GM15510 (cell line): Measurements from ENCODE around the gene LIN28B.

Experiments
- POLR2A ChIP-seq: IDR thresholded peaks from 3 replicates; pipeline ENCODE4 v1.6.1; 2011; ENCODE audit warnings: borderline replicate concordance; ENCODE audit not compliant: insufficient read length; ENCODE audit errors: extremely low read depth

LIN28B gene

DNA sequence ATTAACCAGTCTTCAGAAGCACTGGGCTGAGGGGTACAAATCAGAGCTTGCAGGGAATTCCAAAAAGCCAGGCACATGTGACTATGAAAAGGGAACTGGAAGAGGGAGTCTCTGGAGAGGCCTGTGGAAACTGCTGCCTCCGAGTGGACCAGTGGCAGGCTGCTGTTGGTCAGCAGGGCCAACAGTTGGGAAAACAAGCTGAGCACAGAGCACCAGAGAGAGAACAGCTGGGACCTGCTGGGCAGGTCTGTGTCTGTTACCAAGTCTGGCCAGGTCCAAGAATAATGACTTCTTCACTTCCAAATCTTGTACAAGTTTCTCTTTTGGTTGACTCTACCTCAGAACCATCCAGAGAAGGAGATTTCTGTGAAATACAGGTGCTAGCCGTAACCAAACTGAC lies 81.4 kb downstream of the LIN28B start:
- no peak for TF ChIP-seq POLR2A

DNA sequence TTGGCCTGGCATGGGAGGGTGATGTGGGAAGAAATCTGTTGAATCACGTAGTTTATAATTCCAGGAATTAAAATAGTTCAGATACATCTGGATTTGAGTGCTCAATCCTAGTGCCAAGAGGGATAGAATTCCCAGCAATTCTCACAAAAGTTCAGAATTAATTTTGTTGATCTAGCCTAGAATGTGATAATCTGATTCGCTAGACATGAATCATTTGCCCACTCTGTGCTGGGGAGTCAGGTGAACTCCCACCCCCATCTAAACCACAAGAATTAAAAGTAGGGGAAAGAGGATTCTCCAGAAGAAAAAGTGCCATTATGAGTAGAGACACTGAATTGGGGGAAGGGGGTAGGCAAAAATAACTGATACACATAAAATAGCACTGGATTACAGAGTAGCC lies 85.0 kb downstream of the LIN28B start:
- TF ChIP-seq POLR2A: no peak

DNA sequence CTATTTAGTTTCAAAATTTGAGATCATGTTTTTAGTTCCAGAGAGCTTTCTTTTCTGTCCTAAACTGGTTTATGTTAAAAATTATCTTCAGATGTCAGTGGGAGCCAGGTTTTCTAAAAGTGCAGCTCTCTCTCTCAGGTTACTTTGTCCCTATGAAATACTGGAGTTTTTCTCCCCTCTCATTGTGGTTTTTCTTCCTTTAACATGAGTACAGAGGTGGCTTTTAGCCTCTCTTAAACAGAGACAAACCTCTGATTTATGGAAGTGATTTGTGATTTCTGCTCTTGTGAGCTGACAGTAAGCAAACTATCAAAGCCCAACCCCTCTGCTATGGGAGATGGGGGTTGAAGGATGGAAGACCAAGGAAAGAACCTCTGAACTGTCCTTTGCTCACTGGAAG lies 85.7 kb downstream of the LIN28B start:
- TF ChIP-seq POLR2A: no peak

DNA sequence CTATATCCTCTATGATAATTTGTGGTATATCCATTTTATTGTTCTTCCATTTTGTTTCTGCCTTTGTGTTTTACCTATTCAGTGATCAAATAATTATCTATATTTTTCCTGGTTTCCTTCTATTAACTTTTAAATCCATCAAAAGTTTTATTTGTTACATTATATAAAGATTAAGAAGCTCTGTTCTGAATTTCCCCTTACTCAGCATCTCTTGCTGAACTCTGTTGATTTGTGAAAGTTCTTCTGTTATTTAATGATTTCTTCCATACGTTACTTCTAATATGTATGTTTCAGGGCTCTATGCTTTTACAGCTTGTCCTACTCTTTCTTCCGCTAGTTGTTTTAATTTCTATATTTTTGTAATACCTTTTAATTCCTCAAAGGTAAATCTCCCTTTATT lies 87.1 kb downstream of the LIN28B start:
- no peak for TF ChIP-seq POLR2A

DNA sequence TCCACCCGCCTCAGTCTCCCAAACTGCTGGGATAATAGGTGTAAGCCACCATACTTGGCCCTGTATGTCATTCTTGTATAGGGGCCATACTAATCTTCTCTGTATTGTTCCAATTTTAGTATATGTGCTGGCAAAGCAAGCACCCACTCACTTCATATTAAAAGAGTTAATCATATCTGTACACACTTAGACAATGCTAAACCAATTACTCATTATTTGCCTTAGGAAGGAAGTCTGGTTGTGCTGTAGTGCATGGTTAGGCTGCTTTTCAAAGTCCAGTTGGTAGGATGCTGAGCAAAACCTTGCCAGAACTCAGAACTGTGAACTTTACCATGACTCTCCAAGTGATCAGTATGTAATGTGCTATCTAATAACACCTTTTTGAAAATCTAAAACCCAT lies 88.6 kb downstream of the LIN28B start:
- TF ChIP-seq POLR2A: no peak

DNA sequence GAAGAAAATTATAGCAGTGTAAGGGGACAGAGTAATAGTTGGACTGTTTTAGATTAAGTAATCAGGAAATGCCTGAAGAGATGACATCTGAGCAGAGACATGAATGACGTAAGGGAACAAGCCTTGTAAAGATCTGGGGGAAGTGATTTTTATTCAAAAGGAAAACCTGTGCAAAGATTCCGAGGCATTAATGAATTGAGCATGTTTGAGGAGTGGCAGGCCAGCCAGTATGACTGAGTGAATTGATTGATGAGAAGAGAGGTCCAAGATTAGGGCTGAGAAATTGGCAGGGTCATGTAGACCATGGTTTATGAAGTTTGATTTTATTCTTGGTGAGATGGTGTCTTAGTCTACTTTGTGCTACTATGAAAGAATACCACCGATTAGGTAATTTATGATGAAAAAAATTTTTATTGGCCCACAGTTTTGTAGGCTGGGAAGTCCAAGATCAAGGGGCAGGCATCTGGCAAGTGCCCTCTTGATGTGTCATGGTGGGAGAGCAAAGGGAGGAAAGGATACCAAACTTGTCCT lies 95.1 kb downstream of the LIN28B start:
- TF ChIP-seq POLR2A: no peak

DNA sequence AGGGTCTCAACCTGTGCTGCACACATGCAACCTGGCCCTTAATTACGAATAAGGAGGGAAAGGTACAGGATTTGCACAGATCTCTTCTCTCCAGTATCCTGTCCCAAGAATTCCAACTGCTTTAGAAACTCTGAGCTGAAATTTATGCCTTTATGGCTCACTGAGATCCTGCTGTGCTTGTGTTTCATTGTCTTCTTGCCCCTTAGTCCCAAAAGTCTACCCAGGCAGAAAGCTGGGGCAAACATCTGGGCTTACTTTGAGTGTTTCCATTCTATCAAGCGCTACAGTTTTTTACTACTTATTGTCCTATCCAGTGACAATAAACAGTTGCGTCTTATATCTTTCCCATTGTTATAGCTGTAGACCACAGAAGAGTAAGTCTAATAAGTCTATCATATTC lies 99.7 kb downstream of the LIN28B start:
- no peak for TF ChIP-seq POLR2A

DNA sequence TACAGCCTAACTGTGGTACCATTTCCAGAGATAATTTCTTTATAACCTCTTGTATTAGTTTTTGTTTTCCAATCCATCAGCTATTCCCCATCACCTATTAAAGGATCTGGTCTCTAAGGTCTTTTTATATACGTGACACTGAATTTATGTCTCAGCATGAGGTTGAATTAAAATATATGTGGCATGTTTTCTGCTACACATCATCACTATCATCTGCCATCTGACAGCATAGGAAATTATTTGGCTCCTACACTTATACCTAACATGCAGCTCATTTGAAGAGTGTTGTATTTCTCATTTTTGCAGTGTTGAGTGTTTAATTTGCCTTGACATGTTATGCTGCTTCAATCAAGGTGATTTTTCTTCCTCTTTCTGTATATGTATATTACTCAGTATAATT lies 100.3 kb downstream of the LIN28B start:
- TF ChIP-seq POLR2A: no peak

DNA sequence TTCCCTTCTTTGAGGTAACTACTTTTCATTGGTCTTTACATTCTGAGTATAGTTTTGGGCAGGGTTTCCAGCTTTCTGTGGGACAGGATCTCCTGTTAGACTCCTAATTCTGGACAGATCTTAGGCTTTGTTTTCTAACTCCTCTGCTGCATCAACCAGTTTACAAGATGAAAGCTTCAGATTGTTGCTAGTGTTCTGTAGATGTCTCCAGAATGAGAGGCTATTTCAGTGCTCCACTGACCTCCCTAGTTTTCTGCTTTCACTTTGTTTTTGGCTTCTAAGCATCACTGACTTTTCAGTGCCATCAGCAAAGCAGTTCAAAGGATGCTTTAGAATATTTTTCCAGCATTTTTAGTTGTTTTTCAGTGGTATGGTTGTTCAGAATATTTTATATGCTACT lies 101.4 kb downstream of the LIN28B start:
- no peak for TF ChIP-seq POLR2A

DNA sequence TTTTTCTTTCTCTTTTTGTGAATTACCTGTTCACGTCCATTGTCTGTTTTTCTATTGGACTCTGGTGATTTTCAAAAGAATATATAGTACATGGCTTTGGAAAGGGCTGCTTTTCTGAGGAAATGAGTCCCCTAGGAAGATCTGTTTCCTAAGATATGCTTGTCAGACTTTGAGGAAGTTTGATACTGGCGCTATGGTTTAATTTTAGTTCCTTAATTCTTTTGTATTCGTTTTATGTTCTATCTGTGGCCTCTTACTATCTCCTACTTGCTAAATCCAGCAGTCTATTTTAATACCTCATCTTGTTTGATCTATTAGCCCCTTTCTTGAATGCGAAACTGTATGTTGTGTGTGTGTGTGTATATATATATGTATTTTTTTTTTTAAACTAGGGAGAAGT lies 101.9 kb downstream of the LIN28B start:
- no peak for TF ChIP-seq POLR2A

DNA sequence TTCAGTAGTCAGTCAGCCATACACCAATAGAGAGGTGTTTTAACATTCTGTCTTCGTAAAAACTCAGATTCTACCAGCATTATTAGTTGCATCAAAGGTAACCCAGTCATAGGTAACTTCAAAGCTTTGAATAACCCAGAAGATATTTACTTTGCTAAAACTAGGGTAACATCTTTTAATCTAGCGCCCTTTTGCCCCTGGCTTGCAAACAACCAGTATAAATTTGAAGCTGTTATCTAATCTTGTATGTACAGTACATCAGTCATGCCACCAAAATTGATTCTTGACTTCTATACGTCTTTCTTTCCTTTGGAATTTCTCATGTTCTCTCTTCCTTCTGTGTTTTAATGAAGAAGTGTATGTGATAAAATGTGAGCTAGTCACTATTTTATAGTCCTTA lies 109.3 kb downstream of the LIN28B start:
- TF ChIP-seq POLR2A: no peak

DNA sequence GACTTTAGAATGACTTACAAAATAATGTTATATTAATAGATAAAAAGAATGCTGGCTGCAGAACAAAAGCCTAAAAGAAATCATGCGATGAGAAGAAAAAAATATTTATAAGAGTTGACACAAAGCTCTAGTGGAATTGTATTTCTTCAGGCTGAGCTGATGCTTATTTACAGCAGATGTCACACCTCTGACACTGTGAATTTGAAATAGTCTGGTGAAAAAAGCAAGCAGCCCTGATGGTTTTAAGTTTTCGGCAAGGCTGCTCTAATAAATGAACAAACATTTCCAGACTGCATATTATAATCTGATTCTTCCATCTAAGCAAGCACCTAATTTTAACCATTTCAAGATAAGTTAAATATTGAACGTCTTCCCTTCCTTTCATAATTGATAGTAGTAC lies 109.9 kb downstream of the LIN28B start:
- TF ChIP-seq POLR2A: no peak

DNA sequence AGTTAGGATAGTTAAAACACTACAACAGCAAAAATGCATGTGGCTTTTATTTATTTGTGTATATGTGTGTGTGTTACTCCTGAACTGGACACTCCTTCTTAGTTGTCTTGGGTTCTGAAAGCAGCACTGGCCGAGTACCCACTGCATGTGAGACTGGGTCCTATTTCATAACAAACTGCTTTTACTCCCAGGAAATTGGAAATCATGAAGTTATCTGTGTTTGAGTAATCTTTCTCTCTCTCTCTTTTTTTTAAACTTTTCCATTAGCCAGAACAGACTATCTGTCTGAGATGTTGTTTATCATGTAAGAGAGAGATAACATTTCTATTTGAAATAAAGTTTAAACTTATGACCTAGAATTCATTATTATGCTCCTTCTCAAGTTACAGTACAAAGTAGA lies 110.4 kb downstream of the LIN28B start:
- no peak for TF ChIP-seq POLR2A

DNA sequence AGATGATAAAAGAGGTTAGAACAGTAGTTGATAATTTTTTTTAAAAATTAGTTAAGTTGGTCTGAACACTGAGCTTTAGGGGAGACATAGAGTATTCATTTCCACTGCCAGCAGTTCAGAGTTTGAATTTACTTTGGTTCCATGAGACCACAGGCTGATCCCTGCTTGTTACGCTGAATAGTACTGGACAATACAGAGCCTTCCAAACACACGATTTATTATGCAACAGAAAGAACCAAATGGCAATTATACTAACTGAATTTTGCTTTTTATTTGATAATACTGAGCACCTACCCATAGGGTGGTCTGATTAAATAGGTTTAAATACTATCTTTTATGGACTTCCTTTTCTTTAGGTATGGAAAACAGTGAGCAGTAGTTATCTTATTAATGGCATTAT lies 111.5 kb downstream of the LIN28B start:
- TF ChIP-seq POLR2A: no peak

DNA sequence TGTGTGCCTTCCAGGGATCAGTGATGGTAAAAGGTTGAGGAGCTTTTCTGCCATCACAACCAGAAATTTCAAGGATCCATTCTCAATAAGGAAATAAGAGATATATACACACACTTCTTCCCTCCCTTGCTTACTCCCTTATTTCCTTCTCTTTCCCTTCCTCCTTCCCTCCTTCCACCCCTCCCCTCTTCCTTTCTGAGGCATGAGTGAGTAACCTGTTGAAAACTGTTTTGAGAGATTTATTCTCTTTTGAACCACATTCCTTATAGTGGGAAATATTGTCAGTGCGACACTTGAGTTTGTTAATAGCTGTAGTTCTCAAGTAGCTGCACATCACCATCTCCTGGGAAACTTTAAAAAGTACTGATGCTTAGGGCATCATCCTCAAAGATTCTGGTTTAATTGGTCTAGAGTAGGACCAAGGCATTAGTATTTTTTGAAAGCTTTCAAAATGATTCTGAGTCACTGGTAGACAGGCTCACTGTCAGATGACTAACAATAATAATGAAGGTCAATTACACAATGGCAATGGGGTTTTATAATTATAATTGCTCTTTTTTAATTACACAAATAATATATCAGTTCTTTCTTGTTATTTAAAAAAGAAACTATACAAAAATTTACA lies 113.0 kb downstream of the LIN28B start:
- no peak for TF ChIP-seq POLR2A

DNA sequence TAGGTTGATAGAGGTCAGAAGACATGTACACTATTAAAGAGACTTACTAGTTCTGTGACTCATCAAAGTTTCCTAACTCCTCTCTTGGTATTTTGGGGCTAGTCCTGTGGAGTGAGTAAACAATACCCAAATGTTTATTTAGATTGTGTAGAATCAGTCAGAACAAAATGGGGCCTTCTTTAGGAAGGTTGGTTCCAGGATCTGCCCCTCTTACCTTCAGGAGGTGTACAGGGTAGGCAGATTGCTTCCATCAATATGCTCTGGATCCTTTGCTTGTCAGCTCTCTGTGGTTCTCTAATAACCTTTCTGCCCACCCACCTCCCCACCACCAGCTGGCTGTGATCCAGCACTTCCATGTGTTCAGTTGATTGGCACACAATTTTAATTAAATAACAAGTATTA lies 115.9 kb downstream of the LIN28B start:
- TF ChIP-seq POLR2A: no peak

DNA sequence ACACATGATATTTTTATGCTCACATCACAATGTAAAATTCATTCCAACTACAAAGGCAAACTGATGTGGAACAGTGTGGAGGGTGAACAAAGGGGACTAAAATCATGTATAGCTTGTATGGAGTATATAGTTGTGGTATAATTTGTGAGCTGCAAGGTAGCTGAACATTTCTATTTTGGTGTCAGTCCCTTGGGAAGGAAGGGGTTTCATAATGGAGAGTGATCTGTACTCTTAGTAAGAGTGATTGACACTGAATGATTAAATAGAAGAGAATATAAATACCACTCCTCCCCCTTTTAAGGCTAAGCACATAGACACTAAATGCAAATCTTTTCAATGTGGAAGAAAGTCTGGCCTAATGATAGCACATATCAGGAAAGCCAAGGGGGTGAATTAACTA lies 118.3 kb downstream of the LIN28B start:
- no peak for TF ChIP-seq POLR2A
